Esophagus muscularis mucosa (tissue), 4 donors: ENCODE data around the gene ULK1. TPM values are rescaled to one million over a fixed set of nuclear protein-coding genes. Genes with fewer than 3 reads are reported as not detected.

Source experiments
- DNase-seq: peaks from one replicate; pipeline ENCODE4 v3.0.0-alpha.2; 2017; ENCODE audit errors: extremely low spot score
- H3K27ac ChIP-seq, 4 donors: fragments of 200-600 bp; sonication (generic); replicated peaks in 1 of 4; 1 replicate in 3 of 4; 2 replicates in 1 of 4; pipeline ENCODE4 v1.5.1; 2016 to 2019; ENCODE audit warnings: mild to moderate bottlenecking in 1 of 4
- H3K27me3 ChIP-seq, 4 donors: fragments of 200-600 bp; sonication (generic); one replicate each; pipeline versions ENCODE4 v1.5.1 to v1.6.0; 2016 to 2019
- H3K36me3 ChIP-seq, 4 donors: fragments of 200-600 bp; sonication (generic); one replicate each; pipeline ENCODE4 v1.5.1; 2016 to 2019
- H3K4me1 ChIP-seq, 4 donors: fragments of 200-600 bp; sonication (generic); one replicate each; pipeline ENCODE4 v1.5.1; 2016 to 2019
- H3K4me3 ChIP-seq, 4 donors: fragments of 200-600 bp; sonication (generic); 1 replicate in 2 of 4; 2 replicates in 2 of 4; pipeline ENCODE4 v1.5.1; 2016 to 2019; ENCODE audit warnings: mild to moderate bottlenecking in 4 of 4, moderate library complexity in 1 of 4
- H3K9me3 ChIP-seq, 4 donors: fragments of 200-600 bp; sonication (generic); 1 replicate in 3 of 4; 2 replicates in 1 of 4; pipeline ENCODE4 v1.5.1; 2016 to 2019
- CTCF ChIP-seq, 3 experiments: fragments of 200-600 bp in 2 of 3; fragments of 450-650 bp in 1 of 3; sonication (generic) in 2 of 3; IDR thresholded peaks; one replicate each; pipeline ENCODE4 v1.5.1; 2017 to 2019; ENCODE audit warnings: antibody characterized with exemption in 3 of 3, mild to moderate bottlenecking in 2 of 3, moderate library complexity in 1 of 3
- EP300 ChIP-seq: sonication (generic); formaldehyde crosslinking; IDR thresholded peaks from one replicate; pipeline ENCODE4 v1.6.1; 2017; ENCODE audit warnings: antibody characterized with exemption
- POLR2A ChIP-seq: fragments of 450-650 bp; IDR thresholded peaks from one replicate; pipeline ENCODE4 v1.6.1; 2017; ENCODE audit warnings: antibody characterized with exemption, moderate library complexity, mild to moderate bottlenecking, low read depth
- POLR2AphosphoS5 ChIP-seq, 2 donors: sonication (generic); formaldehyde crosslinking; IDR thresholded peaks; one replicate each; pipeline ENCODE4 v1.6.1; 2017; ENCODE audit warnings: antibody characterized with exemption in 2 of 2
- WGBS: methylation state at CpG from one replicate; pipeline ENCODE4 v1.1.5; 2018; 5-methylcytosine and 5-hydroxymethylcytosine counted together
- intact Hi-C: fragments of 100-400 bp; cut with DNase I; formaldehyde crosslinking; loops from one replicate; pipeline ENCODE4 v1.15.1; 2023
- total RNA-seq, 4 donors: library from RNA; depleted of rRNA; stranded (reverse); fragments of >200 nt; gene quantifications; one replicate each; pipeline versions ENCODE4 v1.1.0 to v1.2.1, GENCODE V29; 2016

The ULK1 gene
- total RNA-seq, 4 donors from 2014 or later, result 18.4 to 37.5 (median 26.9) TPM

- intact Hi-C loops, result no loop called here
Observed at GRCh38 chr12:131855521-131856142, 38.8 kb upstream of the ULK1 start.

GRCh38 chr12:131856366-131857097, 37.9 kb upstream of the ULK1 start:
- intact Hi-C loops, result no loop called here
- WGBS, result 87% methylated on average over 10 of the region's 10 CpGs
- Histone ChIP-seq H3K4me3 (no peak overlapping the region), H3K27ac (no peak overlapping the region), H3K9me3 (no peaks in the 10 kb centered on the region), H3K36me3 (no peaks in the 10 kb centered on the region), H3K27me3 (peaks cover 0 to 58% (median 0%) of the 10 kb centered on the region in 4 donors), H3K4me1 (peaks cover 0 to 7% (median 2%) of the 10 kb centered on the region in 4 donors)
- no peak for DNase-seq
- TF ChIP-seq POLR2A (no peak), CTCF (IDR thresholded peaks at IDR 0.05) (no peak), POLR2AphosphoS5 (IDR thresholded peaks at IDR 0.05) (no peak), EP300 (no peak)

More at GRCh38 chr12:131855521-131856142, 38.8 kb upstream of the ULK1 start:
- 14% methylated on average over 3 of the region's 30 CpGs for WGBS
- no peak for DNase-seq
- Histone ChIP-seq H3K4me1 (peaks cover 0 to 10% (median 2%) of the 10 kb centered on the region in 4 donors), H3K36me3 (no peaks in the 10 kb centered on the region), H3K27me3 (peaks cover 0 to 65% (median 0%) of the 10 kb centered on the region in 4 donors), H3K4me3 (no peak overlapping the region), H3K9me3 (no peaks in the 10 kb centered on the region), H3K27ac (no peak overlapping the region)
- TF ChIP-seq POLR2AphosphoS5 (IDR thresholded peaks at IDR 0.05) (no peak), CTCF (IDR thresholded peaks at IDR 0.05) (no peak), EP300 (no peak), POLR2A (no peak)

GRCh38 chr12:131857908-131858850, 36.2 kb upstream of the ULK1 start:
- Histone ChIP-seq H3K27ac (no peak overlapping the region), H3K27me3 (peaks cover 0 to 44% (median 0%) of the 10 kb centered on the region in 4 donors), H3K4me3 (no peak overlapping the region), H3K4me1 (peaks cover 0 to 7% (median 0%) of the 10 kb centered on the region in 4 donors), H3K36me3 (no peaks in the 10 kb centered on the region), H3K9me3 (no peaks in the 10 kb centered on the region)
- 82% methylated on average over 21 of the region's 21 CpGs for WGBS
- intact Hi-C loops, result no loop called here
- DNase-seq, result no peak
- TF ChIP-seq POLR2A (no peak), EP300 (no peak), CTCF (IDR thresholded peaks at IDR 0.05) (no peak), POLR2AphosphoS5 (IDR thresholded peaks at IDR 0.05) (no peak)

GRCh38 chr12:131860472-131861260, 33.8 kb upstream of the ULK1 start:
- H3K27ac ChIP-seq, result no peak overlapping the region
- DNase-seq, result no peak
- peaks cover 0 to 24% (median 0%) of the 10 kb centered on the region in 4 donors for H3K27me3 ChIP-seq
- H3K4me3 ChIP-seq, result peak overlapping the region; percentile 13 to 42 (median 22)
- H3K36me3 ChIP-seq, result no peaks in the 10 kb centered on the region
- H3K9me3 ChIP-seq, result no peaks in the 10 kb centered on the region
- no peak for TF ChIP-seq CTCF (IDR thresholded peaks at IDR 0.05)
- TF ChIP-seq POLR2AphosphoS5 (IDR thresholded peaks at IDR 0.05), result peak in 1 of 2 donors; percentile 15
- 35% methylated on average over 14 of the region's 22 CpGs for WGBS
- intact Hi-C loops, result no loop called here
- H3K4me1 ChIP-seq, result peaks cover 0 to 7% (median 0%) of the 10 kb centered on the region in 4 donors
